Astrocyte (in vitro differentiated cells and primary cell): ENCODE measurements around the gene RABGAP1L. TPM values are rescaled to one million over a fixed set of nuclear protein-coding genes. Genes with fewer than 3 reads are reported as not detected.

Source experiments
- DNase-seq: peaks from one replicate; pipeline ENCODE4 v3.0.0-alpha.2; 2010; ENCODE audit warnings: low read depth
- FAIRE-seq: peaks from 2 replicates; lab custom pipeline; 2011; peaks lifted over from hg19 to GRCh38; lab: Jason Lieb, UNC
- H2AFZ ChIP-seq: 2 replicates; pipeline ENCODE4 v1.6.0; 2012; ENCODE audit warnings: low read depth, low read length, inconsistent platforms
- H3K27ac ChIP-seq: 2 replicates; pipeline ENCODE4 v1.5.1; 2011; ENCODE audit warnings: low read depth, low read length, inconsistent platforms
- H3K27me3 ChIP-seq: 2 replicates; pipeline ENCODE4 v1.6.0; 2011; ENCODE audit warnings: low read length, inconsistent platforms; ENCODE audit not compliant: insufficient read depth
- H3K36me3 ChIP-seq: 2 replicates; pipeline ENCODE4 v1.5.1; 2011; ENCODE audit warnings: low read length, inconsistent platforms; ENCODE audit not compliant: insufficient read depth
- H3K4me1 ChIP-seq: 2 replicates; pipeline ENCODE4 v1.5.1; 2011; ENCODE audit warnings: low read length, inconsistent platforms; ENCODE audit not compliant: insufficient read depth
- H3K4me2 ChIP-seq: 2 replicates; pipeline ENCODE4 v1.6.0; 2012; ENCODE audit warnings: low read length, inconsistent platforms
- H3K4me3 ChIP-seq: 2 replicates; pipeline ENCODE4 v1.5.1; 2011; ENCODE audit warnings: low read depth, mild to moderate bottlenecking, low read length, inconsistent platforms; ENCODE audit not compliant: insufficient read depth
- H3K79me2 ChIP-seq: 2 replicates; pipeline ENCODE4 v1.6.0; 2012; ENCODE audit warnings: mild to moderate bottlenecking, low read length, inconsistent platforms; ENCODE audit not compliant: insufficient read depth
- H3K9ac ChIP-seq: 2 replicates; pipeline ENCODE4 v1.6.0; 2012; ENCODE audit warnings: mild to moderate bottlenecking, low read length, inconsistent platforms
- H3K9me3 ChIP-seq: 2 replicates; pipeline ENCODE4 v1.5.1; 2012; ENCODE audit warnings: low read depth, mild to moderate bottlenecking, low read length, inconsistent platforms; ENCODE audit not compliant: insufficient read depth
- H4K20me1 ChIP-seq: 2 replicates; pipeline ENCODE4 v1.6.0; 2012; ENCODE audit warnings: low read length, inconsistent platforms; ENCODE audit not compliant: insufficient read depth
- H3K27ac Mint-ChIP-seq: one replicate; pipeline ENCODE4 v1.8.0; 2021; ENCODE audit warnings: mild to moderate bottlenecking, mixed read lengths; ENCODE audit not compliant: unreplicated experiment
- H3K27me3 Mint-ChIP-seq: one replicate; pipeline ENCODE4 v1.8.0; 2021; ENCODE audit warnings: low read depth, mixed read lengths; ENCODE audit not compliant: unreplicated experiment
- H3K36me3 Mint-ChIP-seq: one replicate; pipeline ENCODE4 v1.8.0; 2021; ENCODE audit warnings: low read depth, mixed read lengths; ENCODE audit not compliant: unreplicated experiment
- H3K4me1 Mint-ChIP-seq: one replicate; pipeline ENCODE4 v1.8.0; 2021; ENCODE audit warnings: low read depth, mixed read lengths; ENCODE audit not compliant: unreplicated experiment
- H3K4me3 Mint-ChIP-seq: one replicate; pipeline ENCODE4 v1.8.0; 2021; ENCODE audit warnings: mild to moderate bottlenecking, moderate library complexity, mixed read lengths; ENCODE audit not compliant: unreplicated experiment
- H3K9me3 Mint-ChIP-seq: one replicate; pipeline ENCODE4 v1.8.0; 2021; ENCODE audit warnings: mild to moderate bottlenecking, mixed read lengths; ENCODE audit not compliant: unreplicated experiment
- EZH2 ChIP-seq: IDR thresholded peaks from 2 replicates; pipeline ENCODE4 v1.6.1; 2012; ENCODE audit warnings: mild to moderate bottlenecking, low read length, inconsistent platforms; ENCODE audit not compliant: insufficient read depth
- total RNA-seq: library from RNA; stranded (reverse); gene quantifications from 2 replicates; pipeline ENCODE4 v1.2.1, GENCODE V29; 2021
- TF ChIP-seq, protein P1 (sequence below): IDR thresholded peaks from 2 replicates; pipeline ENCODE4 v1.5.1; 2011; ENCODE audit warnings: low read depth, mild to moderate bottlenecking, inconsistent platforms, low read length, moderate library complexity; ENCODE audit not compliant: insufficient read depth

RABGAP1L gene
- total RNA-seq, 1 donor from 2014 or later: 40.2 TPM

DNA sequence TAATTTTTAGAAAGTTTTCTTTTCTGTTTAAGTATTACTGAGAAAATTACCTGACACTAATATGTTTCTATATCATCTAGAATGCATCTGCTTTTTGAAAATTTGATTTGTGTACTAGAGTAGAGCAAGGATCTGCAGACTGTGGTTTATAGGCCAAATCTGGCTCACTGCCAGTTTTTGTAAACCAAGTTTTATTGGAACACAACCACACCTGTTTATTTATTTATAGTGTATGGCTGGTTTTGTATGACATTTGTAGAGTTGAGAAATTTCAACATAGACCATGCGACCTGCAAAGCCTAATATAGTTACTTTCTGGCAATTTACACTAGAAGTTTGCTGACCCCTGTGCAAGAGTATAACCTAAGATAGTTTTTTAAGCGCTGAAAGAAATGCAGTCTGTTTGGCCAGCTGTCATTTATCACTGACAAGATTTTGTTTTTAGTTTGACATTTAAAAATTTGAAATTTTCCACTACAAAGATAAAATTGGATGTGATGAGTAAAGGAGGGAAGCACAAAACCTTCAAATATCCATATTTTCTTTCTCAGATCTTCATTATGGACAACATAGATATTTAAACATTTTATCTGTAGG lies 804.3 kb downstream of the RABGAP1L start:
- H3K4me3 ChIP-seq: no peak overlapping the region
- DNase-seq (no peak), FAIRE-seq (no peak)
- Mint-ChIP-seq H3K27ac (no peak overlapping the region), H3K4me3 (no peak overlapping the region), H3K36me3 (no peaks in the 10 kb centered on the region), H3K4me1 (peaks cover 46% of the 10 kb centered on the region), H3K27me3 (no peaks in the 10 kb centered on the region), H3K9me3 (no peaks in the 10 kb centered on the region)
- no peak overlapping the region for H3K27ac ChIP-seq
- peaks cover 9% of the 10 kb centered on the region for H3K4me1 ChIP-seq
- no peak overlapping the region for H3K9ac ChIP-seq
- H4K20me1 ChIP-seq: no peaks in the 10 kb centered on the region
- TF ChIP-seq, protein P1, sequence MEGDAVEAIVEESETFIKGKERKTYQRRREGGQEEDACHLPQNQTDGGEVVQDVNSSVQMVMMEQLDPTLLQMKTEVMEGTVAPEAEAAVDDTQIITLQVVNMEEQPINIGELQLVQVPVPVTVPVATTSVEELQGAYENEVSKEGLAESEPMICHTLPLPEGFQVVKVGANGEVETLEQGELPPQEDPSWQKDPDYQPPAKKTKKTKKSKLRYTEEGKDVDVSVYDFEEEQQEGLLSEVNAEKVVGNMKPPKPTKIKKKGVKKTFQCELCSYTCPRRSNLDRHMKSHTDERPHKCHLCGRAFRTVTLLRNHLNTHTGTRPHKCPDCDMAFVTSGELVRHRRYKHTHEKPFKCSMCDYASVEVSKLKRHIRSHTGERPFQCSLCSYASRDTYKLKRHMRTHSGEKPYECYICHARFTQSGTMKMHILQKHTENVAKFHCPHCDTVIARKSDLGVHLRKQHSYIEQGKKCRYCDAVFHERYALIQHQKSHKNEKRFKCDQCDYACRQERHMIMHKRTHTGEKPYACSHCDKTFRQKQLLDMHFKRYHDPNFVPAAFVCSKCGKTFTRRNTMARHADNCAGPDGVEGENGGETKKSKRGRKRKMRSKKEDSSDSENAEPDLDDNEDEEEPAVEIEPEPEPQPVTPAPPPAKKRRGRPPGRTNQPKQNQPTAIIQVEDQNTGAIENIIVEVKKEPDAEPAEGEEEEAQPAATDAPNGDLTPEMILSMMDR: no peak
- no peak for TF ChIP-seq EZH2
- H3K36me3 ChIP-seq: no peaks in the 10 kb centered on the region
- H3K9me3 ChIP-seq: no peaks in the 10 kb centered on the region
- H3K4me2 ChIP-seq: no peak overlapping the region
- H3K79me2 ChIP-seq: no peaks in the 10 kb centered on the region
- H2AFZ ChIP-seq: no peak overlapping the region
- H3K27me3 ChIP-seq: peaks cover 26% of the 10 kb centered on the region

- Histone ChIP-seq H4K20me1 (no peaks in the 10 kb centered on the region), H3K4me1 (peaks cover 17% of the 10 kb centered on the region), H3K36me3 (no peaks in the 10 kb centered on the region), H3K9me3 (no peaks in the 10 kb centered on the region), H3K79me2 (no peaks in the 10 kb centered on the region), H3K4me2 (no peak overlapping the region), H3K27me3 (peaks cover 26% of the 10 kb centered on the region), H2AFZ (no peak overlapping the region), H3K9ac (no peak overlapping the region), H3K27ac (no peak overlapping the region), H3K4me3 (no peak overlapping the region)
- FAIRE-seq: no peak
- TF ChIP-seq, protein P1: no peak
- no peak for TF ChIP-seq EZH2
- DNase-seq: no peak
- H3K36me3 Mint-ChIP-seq: no peaks in the 10 kb centered on the region
- H3K9me3 Mint-ChIP-seq: no peaks in the 10 kb centered on the region
- no peaks in the 10 kb centered on the region for H3K27me3 Mint-ChIP-seq
- peaks cover 54% of the 10 kb centered on the region for H3K4me1 Mint-ChIP-seq
- H3K27ac Mint-ChIP-seq: peak overlapping the region; percentile 77
- no peak overlapping the region for H3K4me3 Mint-ChIP-seq
Observed at GRCh38 chr1:174964261-174964971, 805.1 kb downstream of the RABGAP1L start.

DNA sequence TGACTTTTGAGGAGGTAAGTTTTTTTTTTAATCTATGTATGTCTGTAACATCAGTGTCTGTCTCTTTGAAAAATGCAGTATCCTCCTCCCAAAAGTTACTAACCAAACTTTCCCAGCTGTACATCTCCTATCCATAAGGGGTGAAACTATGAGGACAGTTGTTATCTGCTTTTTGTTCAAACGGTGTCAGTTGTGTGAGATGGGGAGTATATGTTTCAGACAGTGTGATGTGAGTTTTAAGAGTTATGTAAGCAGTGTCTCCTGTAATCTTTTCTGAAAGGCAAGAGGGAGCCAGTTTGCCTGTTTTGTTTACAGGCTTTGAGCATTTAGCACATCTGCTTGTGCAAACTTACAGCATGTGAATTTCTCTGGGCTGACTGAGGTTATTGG lies 805.6 kb downstream of the RABGAP1L start:
- Histone ChIP-seq H3K4me2 (no peak overlapping the region), H3K9ac (no peak overlapping the region), H3K4me1 (peaks cover 23% of the 10 kb centered on the region), H4K20me1 (no peaks in the 10 kb centered on the region), H3K27me3 (peaks cover 26% of the 10 kb centered on the region), H3K27ac (no peak overlapping the region), H2AFZ (no peak overlapping the region), H3K4me3 (no peak overlapping the region), H3K36me3 (no peaks in the 10 kb centered on the region), H3K9me3 (no peaks in the 10 kb centered on the region), H3K79me2 (no peaks in the 10 kb centered on the region)
- Mint-ChIP-seq H3K4me1 (peaks cover 60% of the 10 kb centered on the region), H3K4me3 (no peak overlapping the region), H3K9me3 (no peaks in the 10 kb centered on the region), H3K36me3 (no peaks in the 10 kb centered on the region), H3K27ac (peak overlapping the region; percentile 77), H3K27me3 (no peaks in the 10 kb centered on the region)
- FAIRE-seq: no peak
- no peak for TF ChIP-seq EZH2
- DNase-seq: no peak
